GM21619 (cell line): ENCODE data around the gene AXIN1.
"Not testable (repeated sequence)": the region's sequence is repeated elsewhere in the genome, so short reads cannot be mapped to it uniquely, and the experiment has no call there.

Experiments used
- ATAC-seq: cut with Tn5 transposase; IDR thresholded peaks from one replicate; pipeline ENCODE4 v1.9.1; 2021; ENCODE audit not compliant: unreplicated experiment

Gene AXIN1

GRCh38 chr16:381789-382717 is 29.5 kb upstream of the AXIN1 start, which contains the start of gene PGAP6:
PGAP6 (minus strand) TSS chr16:381978; CDS start chr16:381821, 157 bp downstream.
- no peak for ATAC-seq

DNA sequence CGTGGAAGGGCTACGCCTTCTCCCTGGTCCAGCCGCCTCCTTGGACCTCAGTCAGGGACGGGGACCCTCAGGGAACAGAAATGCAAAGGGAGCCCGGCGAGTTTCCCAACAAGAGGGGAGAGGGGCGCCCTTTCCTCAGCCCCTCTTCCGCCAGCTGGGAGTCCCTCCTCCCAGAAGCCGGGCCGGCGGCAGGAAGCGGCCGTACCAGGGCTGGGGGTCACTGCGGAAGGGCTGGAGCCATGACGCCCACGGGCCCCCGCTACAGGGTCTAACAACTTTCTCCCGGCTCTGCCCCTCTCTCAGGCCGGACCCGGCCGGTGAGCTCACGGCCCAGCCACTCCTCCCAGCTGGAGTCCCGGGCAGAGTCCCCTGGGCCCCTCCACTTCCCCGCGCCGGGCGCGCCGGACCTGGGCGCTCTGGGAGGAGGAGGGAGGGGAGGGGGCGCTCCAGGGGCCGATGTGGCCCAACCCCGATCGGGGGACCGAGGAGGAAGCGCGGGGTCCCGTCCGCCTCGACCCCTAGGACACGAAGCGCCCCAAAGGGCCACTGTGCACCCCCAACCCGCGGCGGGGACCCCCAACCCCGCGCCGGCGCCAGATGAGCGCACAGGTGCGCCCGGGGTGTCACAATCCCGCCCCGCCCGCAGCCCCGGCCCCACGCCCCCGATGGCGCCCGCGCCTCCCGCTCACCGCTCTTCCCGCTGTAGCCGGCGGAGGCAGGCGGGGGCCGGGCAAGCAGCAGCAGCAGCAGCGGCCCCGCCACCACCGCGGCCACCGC is 28.7 kb upstream of the AXIN1 start:
- ATAC-seq: no peak

- no peak for ATAC-seq
Measured at GRCh38 chr16:380762-381011, 28.2 kb upstream of the AXIN1 start.

DNA sequence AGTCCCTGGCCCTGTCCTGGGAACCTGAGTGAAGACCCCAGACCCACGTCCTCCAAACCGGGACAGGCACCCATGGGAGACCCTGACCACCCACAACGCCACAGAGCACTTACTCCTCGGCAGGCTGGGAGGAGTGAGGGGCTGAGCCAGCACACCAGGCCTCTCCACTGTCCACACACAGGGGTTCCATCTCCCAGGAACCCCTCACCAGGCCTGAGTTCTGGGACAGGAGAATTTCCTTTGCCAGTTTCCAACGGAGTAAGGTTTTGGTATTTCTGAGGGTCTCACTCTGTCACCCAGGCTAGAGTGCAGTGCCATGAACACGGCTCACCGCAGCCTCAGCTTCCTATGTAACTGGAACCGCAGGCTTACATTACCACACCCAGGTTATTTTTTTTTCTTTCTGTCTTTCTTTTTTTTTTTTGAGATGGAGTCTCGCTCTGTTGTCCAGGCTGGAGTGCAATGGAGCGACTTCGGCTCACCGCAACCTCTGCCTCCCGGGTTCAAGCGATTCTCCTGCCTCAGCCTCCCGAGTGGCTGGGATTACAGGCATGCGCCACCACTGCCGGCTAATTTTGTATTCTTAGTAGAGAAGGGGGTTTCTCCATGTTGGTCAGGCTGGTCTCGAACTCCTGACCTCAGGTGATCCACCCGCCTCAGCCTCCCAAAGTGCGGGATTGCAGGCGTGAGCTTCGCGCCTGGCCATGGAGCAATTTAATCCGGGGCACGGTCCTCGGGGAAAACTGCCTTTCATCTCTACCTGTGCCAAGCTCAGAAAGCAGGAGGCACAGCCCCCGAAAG is 27.6 kb upstream of the AXIN1 start:
- no peak for ATAC-seq

GRCh38 chr16:379183-379960 is 26.8 kb upstream of the AXIN1 start:
- ATAC-seq: no peak

- no peak for ATAC-seq
Measured at GRCh38 chr16:378821-379182, 26.3 kb upstream of the AXIN1 start.

- ATAC-seq: not testable (repeated sequence)
Measured at GRCh38 chr16:378113-378820, 25.7 kb upstream of the AXIN1 start.

DNA sequence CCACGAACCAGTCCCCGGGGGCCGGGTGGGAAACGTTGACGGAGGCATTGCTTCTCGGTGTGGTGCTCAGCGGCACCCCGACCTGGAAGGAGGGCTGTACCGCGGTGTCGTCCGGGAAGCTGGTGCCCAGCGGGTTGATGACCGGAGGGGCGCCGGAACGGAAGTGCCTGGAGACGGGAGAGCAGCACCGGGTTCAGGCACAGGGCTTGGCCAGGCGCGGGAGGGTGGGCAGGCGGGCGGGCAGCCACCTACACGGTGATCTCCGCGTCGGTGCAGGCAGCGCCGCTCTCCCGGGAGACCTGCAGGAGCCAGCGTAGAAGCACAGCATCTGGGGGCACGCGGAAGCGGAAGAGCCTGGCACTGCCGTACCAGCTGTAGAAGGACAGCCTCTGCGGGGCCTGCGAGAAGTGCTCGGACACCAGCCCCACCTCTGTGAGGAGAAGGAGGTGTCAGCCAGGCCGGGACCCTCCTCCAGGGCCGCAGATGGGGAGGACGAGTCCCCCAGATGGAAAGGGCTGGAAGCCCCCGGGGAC is 25.0 kb upstream of the AXIN1 start:
- no peak for ATAC-seq

GRCh38 chr16:376817-377418 is 24.4 kb upstream of the AXIN1 start:
- no peak for ATAC-seq

- no peak for ATAC-seq
Measured at GRCh38 chr16:375927-376816, 23.6 kb upstream of the AXIN1 start.

DNA sequence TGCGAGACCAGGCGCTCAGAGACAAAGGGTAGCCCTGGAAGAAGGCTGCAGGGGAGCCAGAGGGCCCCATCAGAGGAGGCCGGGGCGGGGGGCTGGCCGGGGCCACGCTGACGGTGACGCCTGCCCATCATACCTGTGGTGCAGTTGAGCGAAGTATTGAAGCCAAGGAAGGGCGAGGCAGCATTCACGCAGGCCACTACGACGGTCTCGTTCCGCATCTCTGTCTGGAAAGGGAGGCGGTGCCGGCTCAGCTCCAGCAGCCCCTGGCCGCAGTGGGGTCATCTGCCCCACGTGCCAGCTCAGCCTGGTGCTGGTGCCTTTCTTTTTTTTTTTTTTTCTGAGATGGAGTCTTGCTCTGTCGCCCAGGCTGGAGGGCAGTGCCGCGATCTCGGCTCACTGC is 22.7 kb upstream of the AXIN1 start:
- no peak for ATAC-seq

- ATAC-seq: no peak
Measured at GRCh38 chr16:374616-374926, 22.0 kb upstream of the AXIN1 start.

DNA sequence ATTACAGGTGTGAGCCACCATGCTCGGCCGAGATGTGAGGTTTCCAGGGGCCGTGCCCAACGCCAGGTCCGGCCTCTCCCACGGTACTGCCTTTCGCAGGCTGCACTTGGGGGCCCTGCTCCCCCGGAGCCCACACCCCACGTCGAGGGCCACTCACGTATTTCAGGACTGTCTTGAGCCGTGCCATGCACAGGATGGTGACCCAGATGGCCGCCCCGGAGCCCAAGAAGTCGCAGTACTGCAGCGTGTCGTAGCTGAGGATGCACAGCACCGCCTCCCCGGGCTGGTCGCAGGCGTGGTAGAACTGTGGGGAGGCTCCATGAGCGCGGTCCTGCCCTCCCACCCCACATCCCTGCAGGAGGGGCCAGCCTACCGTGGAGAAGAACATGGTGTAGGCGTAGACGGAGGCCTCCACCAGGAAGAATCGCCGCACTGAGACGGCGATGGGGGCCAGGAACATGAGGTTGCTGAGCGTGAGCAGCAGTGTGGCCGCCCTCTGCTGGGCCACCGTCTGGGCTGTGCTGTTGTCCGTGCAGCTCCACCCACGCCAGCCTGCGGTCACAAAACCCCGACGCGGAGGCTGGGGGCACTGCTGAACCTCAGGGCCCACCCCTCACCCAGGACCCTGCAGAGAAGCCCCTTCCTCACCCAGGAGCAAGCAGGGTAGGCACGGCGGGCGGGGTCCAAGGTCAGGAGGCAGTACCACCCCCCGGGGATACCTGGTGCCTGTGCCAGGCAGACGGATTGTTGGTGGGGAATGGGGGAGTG is 21.5 kb upstream of the AXIN1 start:
- no peak for ATAC-seq

GRCh38 chr16:373020-373598 is 20.6 kb upstream of the AXIN1 start:
- ATAC-seq: no peak

DNA sequence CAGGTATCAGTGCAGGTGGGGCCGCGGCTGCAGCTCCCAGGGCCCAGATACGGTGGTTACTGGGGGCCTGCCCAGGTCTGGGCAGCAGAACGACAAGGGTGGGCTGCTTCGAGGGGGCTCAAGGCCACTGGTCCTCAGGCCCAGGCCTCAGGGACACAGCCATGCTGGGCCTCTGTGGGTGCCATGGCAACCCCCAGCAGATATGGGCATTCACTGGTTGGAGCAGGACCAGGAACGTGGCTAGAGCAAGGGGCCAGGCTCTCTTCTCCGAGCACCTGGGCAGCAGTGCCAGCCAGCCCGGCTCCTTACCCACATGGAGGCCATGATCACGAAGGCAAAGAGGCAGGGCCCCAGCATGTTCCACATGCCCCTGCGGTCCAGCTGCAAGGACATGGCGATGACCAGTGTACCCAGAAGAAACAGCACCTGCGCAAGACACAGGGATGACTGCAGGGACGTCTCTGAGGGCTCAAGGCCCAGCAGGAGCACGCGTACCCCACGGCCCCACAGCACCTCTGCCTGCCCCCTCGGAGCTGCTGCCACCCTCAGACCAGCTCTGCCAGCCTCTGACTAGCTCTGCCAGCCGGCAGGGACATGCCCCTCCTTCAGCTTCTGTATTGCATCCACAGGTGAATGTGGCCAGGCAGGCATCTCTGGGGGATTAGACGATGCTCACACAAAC is 19.9 kb upstream of the AXIN1 start:
- ATAC-seq: no peak

DNA sequence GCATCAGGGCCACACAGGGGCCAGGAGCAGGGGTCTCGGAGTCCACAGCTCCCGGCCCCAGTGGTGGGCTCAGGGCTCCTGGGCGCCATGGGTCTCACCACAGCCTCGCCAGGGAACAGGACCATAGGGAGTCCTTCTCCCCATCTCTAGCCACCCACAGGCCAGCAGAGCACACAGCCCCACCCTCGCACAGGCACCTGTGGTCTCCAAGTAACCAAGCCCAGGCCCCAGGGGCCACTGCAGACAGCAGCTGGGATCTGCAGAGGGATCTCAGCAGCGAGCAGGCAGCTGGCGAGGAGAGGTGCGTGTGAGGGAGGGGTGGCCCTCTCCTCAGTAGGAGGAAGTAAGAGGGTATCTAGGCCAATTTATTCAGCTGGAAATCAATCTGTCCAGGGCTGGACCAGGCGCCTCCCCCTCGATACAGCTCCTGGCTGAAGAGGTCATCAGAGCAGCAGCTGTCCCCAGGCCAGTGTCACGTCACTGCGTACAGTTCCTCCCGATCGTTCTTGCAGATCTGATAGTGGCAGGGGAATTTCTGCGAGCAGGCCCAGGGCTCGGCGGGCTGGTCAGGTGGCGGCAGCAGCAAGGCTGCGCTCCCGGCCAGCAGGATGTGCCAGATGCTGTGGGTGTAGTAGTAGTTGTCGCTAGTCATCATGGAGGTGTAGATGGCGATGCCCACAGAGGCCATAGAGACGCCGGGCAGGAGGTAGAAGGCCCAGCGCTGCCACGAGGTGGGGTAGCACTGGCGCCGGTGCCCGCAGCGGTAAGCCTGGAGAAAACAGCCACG is 19.2 kb upstream of the AXIN1 start:
- no peak for ATAC-seq
